H9 (cell line): Measurements from ENCODE around the gene IQGAP2. TPM values are rescaled to one million over a fixed set of nuclear protein-coding genes. Genes with fewer than 3 reads are reported as not detected.

Experiments
- DNase-seq: peaks from one replicate; pipeline ENCODE4 v3.0.0-alpha.2; 2017
- H2AFZ ChIP-seq: one replicate; pipeline ENCODE4 v1.6.1; 2013; ENCODE audit warnings: mild to moderate bottlenecking, low read length, control low read depth, moderate library complexity
- H2AK5ac ChIP-seq: 2 replicates; pipeline ENCODE4 v1.6.1; 2013; ENCODE audit warnings: low read length, control low read depth, mixed read lengths; ENCODE audit not compliant: insufficient read length
- H2BK120ac ChIP-seq: one replicate; pipeline ENCODE4 v1.6.1; 2013; ENCODE audit warnings: low read depth, mild to moderate bottlenecking, low read length, control low read depth, inconsistent platforms; ENCODE audit not compliant: poor library complexity, severe bottlenecking
- H2BK12ac ChIP-seq: 2 replicates; pipeline ENCODE4 v1.6.1; 2013; ENCODE audit warnings: low read length, control low read depth, mixed read lengths, low read depth; ENCODE audit not compliant: insufficient read length
- H2BK15ac ChIP-seq: 2 replicates; pipeline ENCODE4 v1.6.1; 2013; ENCODE audit warnings: low read depth, low read length, control low read depth
- H2BK20ac ChIP-seq: one replicate; pipeline ENCODE4 v1.6.1; 2013; ENCODE audit warnings: low read depth, mild to moderate bottlenecking, low read length, control low read depth, inconsistent platforms; ENCODE audit not compliant: poor library complexity, severe bottlenecking
- H2BK5ac ChIP-seq: 2 replicates; pipeline ENCODE4 v1.6.1; 2013; ENCODE audit warnings: low read length, control low read depth, mixed read lengths; ENCODE audit not compliant: insufficient read length
- H3K14ac ChIP-seq: 2 replicates; pipeline ENCODE4 v1.6.1; 2013; ENCODE audit warnings: low read length, control low read depth; ENCODE audit not compliant: insufficient read depth
- H3K18ac ChIP-seq: 2 replicates; pipeline ENCODE4 v1.6.1; 2013; ENCODE audit warnings: low read depth, mild to moderate bottlenecking, mixed read lengths, low read length, control low read depth; ENCODE audit not compliant: insufficient read length
- H3K23ac ChIP-seq: 2 replicates; pipeline ENCODE4 v1.6.1; 2013; ENCODE audit warnings: low read length, control low read depth, mixed read lengths, low read depth; ENCODE audit not compliant: insufficient read length
- H3K23me2 ChIP-seq: 2 replicates; pipeline ENCODE4 v1.6.1; 2013; ENCODE audit warnings: low read depth, mild to moderate bottlenecking, mixed read lengths, low read length, control low read depth; ENCODE audit not compliant: insufficient read length, poor library complexity, severe bottlenecking
- H3K27ac ChIP-seq: 2 replicates; pipeline ENCODE4 v1.5.1; 2013; ENCODE audit warnings: low read length, control low read depth, mixed read lengths, low read depth; ENCODE audit not compliant: insufficient read length
- H3K27me3 ChIP-seq: 2 replicates; pipeline ENCODE4 v1.6.1; 2013; ENCODE audit warnings: low read length, control low read depth, inconsistent platforms; ENCODE audit not compliant: insufficient read depth
- H3K4ac ChIP-seq: 2 replicates; pipeline ENCODE4 v1.6.1; 2013; ENCODE audit warnings: low read depth, mild to moderate bottlenecking, control low read depth, inconsistent platforms, low read length, moderate library complexity
- H3K4me1 ChIP-seq: 2 replicates; pipeline ENCODE4 v1.6.1; 2013; ENCODE audit warnings: low read length, control low read depth, inconsistent platforms; ENCODE audit not compliant: insufficient read depth
- H3K4me2 ChIP-seq: 2 replicates; pipeline ENCODE4 v1.6.1; 2013; ENCODE audit warnings: low read length, control low read depth, mixed read lengths; ENCODE audit not compliant: insufficient read length, insufficient read depth
- H3K56ac ChIP-seq: 2 replicates; pipeline ENCODE4 v1.6.1; 2013; ENCODE audit warnings: low read depth, mild to moderate bottlenecking, mixed read lengths, low read length, control low read depth; ENCODE audit not compliant: insufficient read length
- H3K79me1 ChIP-seq: 2 replicates; pipeline ENCODE4 v1.6.1; 2013; ENCODE audit warnings: low read depth, mild to moderate bottlenecking, moderate library complexity, low read length, control low read depth, inconsistent platforms; ENCODE audit not compliant: insufficient read depth, poor library complexity, severe bottlenecking
- H3K79me2 ChIP-seq: 2 replicates; pipeline ENCODE4 v1.6.1; 2013; ENCODE audit warnings: low read length, control low read depth, inconsistent platforms; ENCODE audit not compliant: insufficient read depth
- H3K9ac ChIP-seq: 2 replicates; pipeline ENCODE4 v1.6.1; 2013; ENCODE audit warnings: low read length, control low read depth, mixed read lengths; ENCODE audit not compliant: insufficient read length; ENCODE audit errors: extremely low read depth
- H3K9me3 ChIP-seq: one replicate; pipeline ENCODE4 v1.6.1; 2013; ENCODE audit warnings: low read depth, low read length, inconsistent platforms; ENCODE audit not compliant: control insufficient read depth
- H3T11ph ChIP-seq: one replicate; pipeline ENCODE4 v1.6.1; 2013; ENCODE audit warnings: mild to moderate bottlenecking, low read length, control low read depth, inconsistent platforms
- H4K20me1 ChIP-seq: one replicate; pipeline ENCODE4 v1.6.1; 2013; ENCODE audit not compliant: control insufficient read depth, insufficient read length, insufficient read depth
- H4K5ac ChIP-seq: 2 replicates; pipeline ENCODE4 v1.6.1; 2013; ENCODE audit warnings: low read depth, mild to moderate bottlenecking, mixed read lengths, low read length, control low read depth; ENCODE audit not compliant: insufficient read length
- H4K8ac ChIP-seq: replicated peaks from 2 replicates; pipeline ENCODE4 v1.6.1; 2013; ENCODE audit warnings: low read length, control low read depth, mixed read lengths, low read depth; ENCODE audit not compliant: insufficient read length
- H4K91ac ChIP-seq: 2 replicates; pipeline ENCODE4 v1.6.1; 2013; ENCODE audit warnings: low read depth, mild to moderate bottlenecking, moderate library complexity, mixed read lengths, low read length, control low read depth; ENCODE audit not compliant: insufficient read length
- H3K27ac Mint-ChIP-seq, 3 experiments: 2 replicates in 2 of 3; 3 replicates in 1 of 3; pipeline ENCODE4 v1.8.0; 2020 to 2021; ENCODE audit warnings: mixed read lengths in 3 of 3, mild to moderate bottlenecking in 1 of 3, moderate library complexity in 1 of 3
- H3K27me3 Mint-ChIP-seq: 2 replicates; pipeline ENCODE4 v1.8.0; 2021; ENCODE audit warnings: low read depth, mild to moderate bottlenecking, moderate library complexity, mixed read lengths
- H3K36me3 Mint-ChIP-seq, 3 experiments: 2 replicates in 2 of 3; 3 replicates in 1 of 3; pipeline ENCODE4 v1.8.0; 2020 to 2021; ENCODE audit warnings: low read depth in 3 of 3, mixed read lengths in 3 of 3; ENCODE audit not compliant: insufficient read depth in 1 of 3
- H3K4me1 Mint-ChIP-seq, 2 experiments: 2 replicates each; pipeline ENCODE4 v1.8.0; 2020; ENCODE audit warnings: mixed read lengths in 2 of 2
- H3K4me3 Mint-ChIP-seq, 2 experiments: 2 replicates in 1 of 2; 3 replicates in 1 of 2; pipeline ENCODE4 v1.8.0; 2020 to 2021; ENCODE audit warnings: mild to moderate bottlenecking in 2 of 2, mixed read lengths in 2 of 2, moderate library complexity in 1 of 2
- H3K9me3 Mint-ChIP-seq, 2 experiments: 2 replicates in 1 of 2; 3 replicates in 1 of 2; pipeline ENCODE4 v1.8.0; 2020; ENCODE audit warnings: mild to moderate bottlenecking in 2 of 2, mixed read lengths in 2 of 2, moderate library complexity in 1 of 2
- CTCF ChIP-seq: fragments of 200-600 bp; sonication (generic); conservative IDR thresholded peaks from 3 replicates; pipeline ENCODE4 v1.8.0; 2021; ENCODE audit warnings: antibody characterized with exemption, mild to moderate bottlenecking
- WGBS: extraction: QIAGEN DNeasy Blood & Tissue Kit; methylation state at CpG from one replicate; pipeline ENCODE4 v1.1.7; 2013; ENCODE audit warnings: missing lambda C conversion rate, low lambda C conversion rate, mixed read lengths; ENCODE audit not compliant: insufficient read length; ENCODE audit errors: extremely low coverage; 5-methylcytosine and 5-hydroxymethylcytosine counted together
- total RNA-seq: library from RNA; stranded (reverse); gene quantifications from 2 replicates; pipeline ENCODE4 v1.2.1, GENCODE V29; 2021

Gene IQGAP2
- total RNA-seq, 1 experiment from 2014 or later: 22.5 TPM

GRCh38 chr5:76598531-76598930, 195.4 kb downstream of the IQGAP2 start:
- Histone ChIP-seq H3K79me1 (no peaks in the 10 kb centered on the region), H4K5ac (no peak overlapping the region), H2BK20ac (no peak overlapping the region), H3K27ac (no peak overlapping the region), H3K27me3 (no peaks in the 10 kb centered on the region), H2BK15ac (no peak overlapping the region), H3K23me2 (no peaks in the 10 kb centered on the region), H3K23ac (no peak overlapping the region), H3K18ac (no peak overlapping the region), H3K4ac (no peak overlapping the region), H4K20me1 (no peaks in the 10 kb centered on the region), H2BK5ac (no peak overlapping the region), H4K91ac (no peak overlapping the region), H2BK120ac (no peak overlapping the region), H3T11ph (no peak overlapping the region), H3K14ac (no peak overlapping the region), H3K4me1 (no peaks in the 10 kb centered on the region), H3K79me2 (no peaks in the 10 kb centered on the region), H2AFZ (no peak overlapping the region), H2BK12ac (no peak overlapping the region), H3K9me3 (no peaks in the 10 kb centered on the region), H2AK5ac (no peak overlapping the region), H3K9ac (no peak overlapping the region), H3K56ac (no peak overlapping the region), H3K4me2 (no peak overlapping the region), H4K8ac (no peak overlapping the region)
- TF ChIP-seq CTCF: no peak
- H3K27ac Mint-ChIP-seq: no peak overlapping the region
- no peak overlapping the region for H3K4me3 Mint-ChIP-seq
- no peaks in the 10 kb centered on the region for H3K4me1 Mint-ChIP-seq
- no peaks in the 10 kb centered on the region for H3K9me3 Mint-ChIP-seq
- H3K27me3 Mint-ChIP-seq: no peaks in the 10 kb centered on the region
- no peak for DNase-seq
- H3K36me3 Mint-ChIP-seq: peaks cover 0 to 1% (median 0%) of the 10 kb centered on the region in 3 experiments; a peak in 3 of 7 replicates
- no CpG with 5 or more reads among the region's 2 CpGs for WGBS
